KG1 (cell line): Measurements from ENCODE around the gene TRAF3IP3.

Source experiments
- DNase-seq: peaks from one replicate; lab custom pipeline; 2025; lab: John Stamatoyannopoulos, UW

Gene TRAF3IP3

GRCh38 chr1:209829716-209830115 lies 73.9 kb downstream of the TRAF3IP3 start:
- DNase-seq: no peak

DNA sequence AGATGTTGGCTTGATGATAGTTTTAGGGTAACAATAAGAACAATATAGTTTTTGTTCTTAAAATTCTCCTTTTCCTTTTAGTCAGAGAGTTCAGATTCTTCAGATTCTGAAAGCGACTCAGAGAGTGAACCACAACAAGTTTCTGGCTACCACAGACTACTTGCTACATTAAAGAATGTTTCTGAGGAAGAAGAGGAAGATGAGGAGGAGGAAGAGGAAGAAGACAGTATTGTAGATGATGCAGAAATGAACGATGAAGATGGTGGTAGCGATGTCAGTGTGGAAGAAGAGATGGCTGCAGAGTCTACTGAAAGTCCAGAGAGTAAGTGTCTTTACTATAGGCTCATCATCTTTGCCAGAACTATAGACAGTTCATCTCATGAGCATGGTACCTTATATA lies 74.9 kb downstream of the TRAF3IP3 start:
- no peak for DNase-seq

GRCh38 chr1:209831615-209832014 lies 75.8 kb downstream of the TRAF3IP3 start:
- DNase-seq: no peak
